Measurements from ENCODE around the gene DCP2.
A peak's percentile ranks its signal among the peaks of the same experiment; 100 is the strongest.

Gene DCP2

DNA sequence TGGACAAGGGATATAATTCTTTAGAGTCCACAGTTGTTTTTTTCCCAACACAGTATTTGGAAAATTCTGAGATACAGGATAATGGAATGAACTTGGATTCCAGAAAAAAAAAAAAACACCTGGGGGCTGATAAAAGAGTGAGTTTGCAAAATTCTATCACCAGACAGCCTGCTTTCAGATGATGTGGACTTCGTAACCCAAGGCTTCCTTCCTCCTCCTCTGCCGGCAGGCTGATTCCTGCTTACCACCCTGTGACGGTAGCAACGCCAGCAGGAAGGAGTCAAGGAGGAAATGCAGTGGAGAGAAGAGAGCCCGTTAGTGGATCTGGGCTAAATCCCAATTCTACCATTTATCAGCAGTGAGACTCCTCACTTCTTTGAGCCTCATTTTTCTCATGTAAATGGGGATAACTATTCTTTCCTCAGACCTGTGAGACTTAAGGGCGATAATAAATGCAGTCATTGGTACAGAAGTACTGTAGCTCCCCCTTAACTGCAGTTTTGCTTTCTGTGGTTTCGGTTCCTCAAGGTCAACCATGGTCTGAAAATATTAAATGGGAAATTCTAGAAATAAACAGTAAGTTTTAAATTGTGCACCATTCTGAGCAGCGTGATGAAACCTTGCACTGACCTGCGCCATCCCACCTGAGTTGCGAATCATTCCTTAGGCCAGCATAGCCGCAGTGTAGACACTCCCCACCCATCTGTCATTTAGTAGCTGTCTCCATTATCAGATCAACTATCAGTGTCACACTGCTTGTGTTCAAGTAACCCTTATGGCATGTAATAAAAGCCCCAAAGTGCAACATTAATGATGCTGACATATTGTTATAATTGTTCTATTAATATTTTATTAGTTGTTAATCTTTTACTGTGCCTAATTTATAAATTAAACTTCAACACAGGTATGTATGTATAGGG, 71.4 kb downstream of the DCP2 start:
- DNase-seq: no peak

DNA sequence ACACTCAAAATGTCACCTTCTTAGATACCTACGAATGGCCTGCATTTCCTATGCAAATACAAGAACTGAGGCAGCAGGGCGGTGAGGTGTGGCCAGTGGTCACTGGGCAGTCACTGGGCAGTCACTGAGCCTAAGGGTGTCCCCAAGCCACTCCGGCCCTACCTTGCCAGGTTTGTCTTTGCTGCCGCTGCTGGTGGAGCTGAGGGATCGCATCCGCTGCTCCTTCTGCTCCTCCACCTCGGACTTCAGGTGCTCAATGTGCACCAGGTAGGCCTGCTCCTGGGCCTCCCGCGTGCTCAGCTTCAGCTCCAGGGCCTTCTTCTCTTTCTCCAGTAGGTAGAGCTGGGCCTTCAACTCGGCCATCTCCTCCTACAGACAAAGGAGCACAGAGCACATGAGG, 72.3 kb downstream of the DCP2 start:
- no peak for DNase-seq

DNA sequence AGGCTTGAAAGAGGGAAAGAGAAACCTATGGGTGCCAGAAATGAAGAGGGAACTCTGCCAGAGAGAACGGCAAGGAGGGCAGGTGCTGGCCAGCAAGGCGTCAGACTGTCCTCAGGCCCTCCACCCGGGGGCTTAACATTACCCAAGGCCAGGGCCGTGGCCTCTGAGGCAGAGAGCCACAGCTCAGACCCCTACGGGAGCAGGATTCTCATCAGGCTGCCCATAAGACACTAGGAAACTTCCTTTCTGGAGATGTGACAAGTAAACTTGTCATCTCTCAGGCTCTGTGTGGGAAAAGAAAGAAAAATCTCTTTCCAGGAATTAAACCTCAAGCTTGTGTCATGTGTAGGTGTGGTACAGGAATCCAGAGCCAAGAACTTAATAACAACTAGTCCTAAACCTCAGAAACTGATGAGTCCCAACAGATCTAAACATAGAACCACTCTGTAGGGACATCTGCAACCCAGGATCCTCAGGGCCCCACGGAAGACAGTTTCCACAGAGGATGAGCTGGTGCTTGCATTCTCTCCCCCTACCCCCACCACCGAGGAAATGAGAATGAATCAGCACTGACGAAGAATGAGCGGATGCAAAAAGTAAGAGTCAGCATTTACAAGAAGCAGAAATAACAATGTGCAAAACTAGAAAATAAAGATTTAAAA, 74.3 kb downstream of the DCP2 start:
- peak; percentile 40 for DNase-seq

DNA sequence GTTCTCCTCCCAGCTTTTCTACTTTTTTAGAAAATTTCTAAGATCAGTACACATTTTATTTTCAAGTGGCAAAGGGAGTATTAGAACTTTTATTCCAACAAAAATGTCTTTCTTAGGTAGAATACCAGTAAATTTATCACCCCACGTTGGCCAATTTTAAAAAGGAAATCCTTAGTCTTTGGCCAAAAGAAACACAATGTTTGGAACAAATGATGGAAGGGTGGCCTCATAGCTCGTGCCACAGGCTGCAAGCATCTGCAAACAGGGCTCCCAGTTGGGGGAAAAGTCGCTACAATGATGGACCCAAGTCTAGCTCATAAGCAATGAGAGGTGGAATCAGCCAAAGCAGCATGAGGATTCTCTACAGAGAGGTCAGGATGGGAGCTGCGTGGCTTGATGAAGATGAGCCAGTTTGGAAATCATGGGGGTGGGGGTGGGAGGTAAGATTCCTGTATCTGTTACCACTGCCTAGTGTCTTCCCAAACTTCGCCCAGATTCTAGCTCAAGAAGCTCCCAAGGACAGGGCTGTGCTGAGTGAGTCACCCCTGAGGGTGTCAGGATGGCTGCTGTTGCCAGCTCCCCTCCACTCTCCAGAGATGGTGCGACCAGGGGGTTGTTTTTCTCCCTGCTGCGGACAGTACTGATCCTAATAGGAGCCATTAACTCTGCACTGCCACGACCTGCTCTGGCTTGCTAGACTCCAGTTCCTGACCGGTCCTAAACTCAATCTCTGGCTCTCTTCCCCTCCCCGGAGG, 75.6 kb downstream of the DCP2 start:
- DNase-seq: no peak

DNA sequence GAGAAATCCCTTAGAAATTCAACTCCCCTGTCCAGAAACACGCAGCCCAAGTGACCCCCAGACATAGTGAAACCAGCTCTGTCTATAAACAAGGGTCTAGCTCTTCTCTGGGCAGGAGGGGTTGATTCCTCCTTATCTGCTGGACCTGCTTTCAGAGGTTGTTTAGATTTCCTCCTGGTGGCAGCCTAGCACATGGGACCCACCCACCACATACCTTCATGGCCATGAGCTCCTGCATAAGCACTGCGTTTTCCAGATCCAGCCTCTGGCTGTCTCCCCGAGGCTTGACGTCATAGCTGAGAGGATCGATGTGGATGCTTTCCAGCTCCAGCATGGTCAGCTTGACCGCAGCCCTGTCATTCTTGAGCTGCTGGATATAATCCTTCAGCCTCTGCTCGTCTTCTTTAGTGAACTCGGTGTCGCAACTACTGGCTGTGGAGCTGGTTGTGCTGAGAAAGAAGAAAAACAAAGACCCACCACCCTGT, 77.0 kb downstream of the DCP2 start:
- no peak for DNase-seq

DNA sequence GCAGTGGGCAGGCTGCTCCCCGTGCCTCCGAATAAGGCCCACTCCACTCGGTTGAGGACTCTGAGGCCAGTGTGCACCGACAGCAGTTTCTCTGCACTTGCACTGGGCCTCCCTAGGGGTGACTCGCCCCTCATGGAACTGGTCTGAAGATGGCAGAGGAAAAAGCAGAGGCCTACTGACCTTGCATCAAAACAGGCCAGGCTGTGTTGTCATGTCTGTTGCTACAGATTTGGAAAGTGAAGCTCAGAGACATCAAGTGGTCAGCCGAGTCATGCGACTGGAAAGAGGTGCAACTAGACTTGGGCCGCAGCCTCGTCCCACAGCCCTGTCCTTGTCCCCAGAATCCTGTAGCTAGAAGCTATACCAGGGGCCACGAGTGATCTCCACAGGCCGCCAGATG, 78.3 kb downstream of the DCP2 start:
- no peak for DNase-seq

DNA sequence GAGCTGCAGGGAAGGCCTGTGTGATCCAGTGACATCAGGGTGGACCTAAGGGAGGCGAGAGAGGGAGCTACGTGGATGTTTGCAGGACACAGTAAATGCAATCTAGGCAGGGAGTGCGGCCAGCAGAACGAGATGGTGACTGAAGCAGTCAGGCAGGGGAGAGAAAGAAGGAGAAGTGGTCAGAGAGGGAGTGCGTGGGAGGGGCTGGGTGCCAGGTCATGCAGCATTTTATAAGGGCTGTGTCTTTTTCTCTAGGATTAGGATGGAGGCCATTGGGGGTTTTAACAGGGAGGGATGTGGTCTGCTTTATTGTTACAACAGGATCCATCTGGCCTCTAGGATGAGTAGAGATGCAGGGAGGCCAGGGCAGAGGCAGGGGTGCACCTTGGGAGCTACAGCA, 80.4 kb downstream of the DCP2 start:
- no peak for DNase-seq

DNA sequence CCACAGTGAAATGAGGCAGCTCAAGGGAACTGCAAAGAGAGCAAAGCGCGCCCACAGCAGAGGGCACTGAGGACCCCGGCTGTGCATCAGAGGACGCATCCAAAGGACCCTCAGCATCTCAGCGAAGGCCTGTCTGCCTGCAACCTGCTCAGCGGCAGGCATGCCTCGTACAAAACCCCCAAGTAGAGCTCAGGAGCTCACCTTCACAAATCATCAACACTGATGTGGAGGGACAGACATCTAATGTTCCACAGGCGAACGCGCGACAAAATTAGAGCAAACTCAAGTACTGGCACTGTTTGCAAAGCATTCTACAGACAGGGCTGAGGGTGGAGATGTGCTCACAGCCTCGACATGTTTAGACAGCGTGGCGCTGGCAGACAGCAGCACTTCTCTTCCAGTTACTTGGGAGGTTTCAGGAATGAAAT, 81.0 kb downstream of the DCP2 start:
- no peak for DNase-seq

DNA sequence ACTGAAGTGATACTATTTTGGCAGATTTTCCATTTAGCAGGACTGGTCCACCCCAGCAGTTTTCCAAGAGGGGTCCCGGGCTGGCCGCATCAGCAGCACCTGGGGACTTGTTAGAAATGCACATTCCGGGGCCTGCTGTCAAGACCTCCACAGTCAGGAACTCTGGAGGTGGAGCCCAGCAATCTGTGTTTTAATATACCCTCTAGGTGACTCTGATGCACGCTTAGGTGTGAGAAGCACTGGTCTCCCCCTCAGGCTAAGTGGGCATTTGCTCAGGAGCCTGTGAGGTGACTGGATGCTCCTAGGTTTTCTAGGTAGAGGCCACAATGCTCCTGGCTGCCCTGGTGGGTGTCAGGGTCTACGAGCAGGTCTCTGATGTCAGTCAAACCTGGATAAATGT, 81.7 kb downstream of the DCP2 start:
- no peak for DNase-seq

DNA sequence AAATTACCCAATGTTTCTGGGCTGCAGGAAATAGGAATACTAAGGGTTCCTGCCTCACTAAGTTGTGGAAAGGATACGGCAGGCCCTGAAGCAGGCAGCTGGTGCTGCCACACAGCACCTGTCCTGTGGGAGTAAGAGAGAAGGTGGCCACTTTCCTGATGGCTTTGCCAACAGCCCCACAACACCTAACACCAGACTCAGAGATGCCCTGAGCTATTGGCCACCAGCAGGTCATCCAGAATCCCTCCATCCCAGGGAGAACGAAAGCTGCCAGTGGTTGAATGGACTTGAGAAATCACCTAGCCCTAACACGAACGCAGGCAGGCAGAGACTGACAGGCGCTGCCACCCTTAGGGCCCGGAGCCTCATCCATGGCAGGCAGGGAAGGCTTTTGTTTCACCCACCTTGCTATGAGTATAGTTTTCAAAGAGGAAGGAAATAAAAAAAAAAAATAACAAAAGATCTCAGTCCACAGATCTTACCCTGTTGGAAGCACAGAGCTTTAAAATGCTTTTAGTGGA, 82.2 kb downstream of the DCP2 start:
- no peak for DNase-seq

DNA sequence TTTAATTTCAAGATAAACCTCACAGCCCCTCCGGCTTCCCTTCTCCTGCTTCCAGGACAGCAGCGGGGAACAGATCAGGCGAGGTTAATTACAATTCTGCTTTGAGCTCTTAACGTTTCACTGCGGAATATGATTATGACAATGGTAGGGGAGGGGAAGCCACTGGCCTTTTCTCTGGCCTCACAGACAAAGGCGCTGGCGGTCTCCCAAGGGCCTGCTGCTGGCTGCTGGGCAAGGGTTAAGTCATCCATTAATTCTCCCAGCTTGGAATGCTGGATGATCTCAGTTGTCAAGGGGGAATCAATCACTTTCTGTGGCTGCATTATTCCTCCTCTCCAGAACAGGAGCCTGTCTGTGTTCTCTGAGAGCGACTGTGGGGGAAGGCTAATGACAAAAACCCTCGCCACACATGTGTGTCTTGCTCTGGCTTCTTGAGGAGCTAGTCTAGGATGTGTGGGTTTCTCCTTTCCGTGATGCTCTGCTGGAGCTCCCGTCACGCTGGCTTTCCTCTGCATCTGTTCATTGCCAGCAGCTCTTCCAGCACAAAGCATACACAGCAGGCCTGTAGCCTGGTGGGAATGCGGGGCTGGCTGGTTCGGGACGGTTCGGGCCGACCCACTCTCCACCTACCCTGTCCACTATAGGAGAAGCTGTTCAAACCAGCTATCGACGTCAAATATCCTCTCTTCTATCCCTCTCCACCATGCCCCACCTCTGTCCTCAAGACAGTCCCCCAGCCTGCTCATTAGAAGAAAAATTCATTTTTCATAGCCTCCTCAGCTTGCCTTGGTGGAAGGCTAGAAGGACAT, 82.8 kb downstream of the DCP2 start:
- DNase-seq: no peak

DNA sequence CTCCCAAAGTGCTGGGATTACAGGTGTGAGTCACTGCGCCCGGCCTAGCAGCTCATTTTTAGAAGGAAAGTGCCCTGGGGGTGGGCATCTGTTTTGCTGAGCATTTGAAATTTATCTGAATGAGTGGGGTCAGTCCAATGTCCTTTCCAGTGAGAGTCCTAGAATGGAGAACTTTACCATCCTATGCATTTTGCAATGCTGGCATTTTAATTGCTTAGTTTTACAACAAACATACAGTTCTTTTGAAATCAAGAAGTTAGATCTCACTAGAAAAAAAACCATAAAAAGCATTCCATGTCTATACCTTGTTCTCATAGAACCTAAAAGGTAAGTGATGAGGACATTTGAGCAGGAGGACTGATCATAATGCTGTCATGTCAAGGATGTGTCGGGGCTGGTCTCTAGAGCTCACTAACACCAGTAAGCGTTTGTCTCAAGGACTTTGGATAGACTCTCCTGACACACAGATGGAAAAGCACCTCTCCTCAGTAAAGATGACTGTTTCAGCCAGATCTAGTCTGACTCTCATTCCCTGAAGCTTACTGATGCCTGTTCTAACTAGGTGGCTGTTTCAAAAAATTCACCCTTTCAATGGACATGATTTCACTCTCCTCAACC, 83.9 kb downstream of the DCP2 start:
- DNase-seq: no peak

DNA sequence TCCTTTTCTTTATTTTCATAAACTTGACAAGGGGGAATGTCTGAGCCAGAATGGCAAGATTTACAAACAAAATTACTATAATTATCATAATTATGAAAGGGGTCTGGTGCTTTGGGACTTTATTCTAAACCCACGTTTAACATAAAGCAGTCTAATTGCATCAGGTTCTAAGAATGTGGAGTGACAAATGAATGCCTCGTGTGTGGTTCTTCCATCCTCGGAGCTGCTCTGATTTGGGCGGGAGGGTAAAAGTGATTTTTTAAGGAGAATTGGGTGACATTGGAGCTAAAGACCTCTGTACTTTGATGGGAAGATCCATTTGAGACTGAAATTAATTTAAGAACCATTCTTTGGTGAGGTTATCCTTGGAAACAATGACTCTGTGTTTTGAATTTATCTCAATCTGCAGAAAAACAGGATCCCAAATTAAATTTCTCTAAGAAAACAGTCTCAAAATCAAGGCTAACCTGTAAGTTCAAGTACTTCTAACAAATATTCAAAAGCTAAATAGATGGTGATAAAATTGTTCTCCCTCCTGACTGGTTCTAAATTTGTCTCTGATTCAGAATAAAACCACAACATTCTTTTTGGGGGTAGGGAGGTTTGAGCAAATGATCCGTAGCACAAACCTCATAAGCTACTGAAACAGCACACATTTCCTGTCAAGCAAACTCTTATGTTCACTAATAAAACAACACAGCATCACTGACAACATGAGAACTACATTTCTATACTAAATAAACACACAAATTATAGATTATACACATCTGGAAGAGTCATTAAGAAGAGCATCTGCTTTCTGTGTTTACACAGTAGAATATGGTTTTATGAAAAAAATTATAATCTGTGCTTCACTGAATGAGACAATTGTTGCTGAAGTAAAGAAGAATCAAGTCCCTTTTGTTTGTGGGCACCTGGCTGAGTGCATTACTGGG, 85.5 kb downstream of the DCP2 start:
- no peak for DNase-seq

DNA sequence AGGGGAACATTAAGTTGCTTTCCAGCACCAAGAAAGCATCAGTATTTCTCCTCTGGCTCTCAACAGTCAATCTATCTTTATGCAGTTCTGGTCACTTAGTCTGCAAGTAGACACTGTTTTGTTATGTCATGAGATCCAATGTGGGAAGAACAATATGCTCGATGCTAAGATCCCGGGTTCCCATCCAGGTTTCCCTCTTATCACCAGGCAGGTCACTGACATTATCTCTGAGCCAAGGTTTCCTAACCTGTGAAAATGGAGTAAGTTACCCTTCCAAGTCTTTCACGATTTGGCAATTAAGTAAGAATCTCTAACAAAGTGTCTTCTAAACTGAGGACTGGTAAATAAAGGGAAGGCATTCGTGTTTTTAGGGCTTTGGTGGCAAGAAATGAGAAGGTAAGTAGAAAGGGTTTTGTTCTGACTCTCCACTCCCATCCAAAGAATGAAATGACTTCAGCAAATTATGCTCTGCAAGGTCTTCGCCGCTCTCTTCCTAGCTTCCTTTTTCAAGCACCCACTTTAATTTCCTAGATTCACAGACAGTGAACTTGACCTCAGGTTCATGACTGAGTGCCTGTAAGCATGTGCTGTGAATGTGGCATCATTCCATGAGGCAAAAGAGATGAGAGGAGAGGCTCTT, 86.4 kb downstream of the DCP2 start:
- no peak for DNase-seq

DNA sequence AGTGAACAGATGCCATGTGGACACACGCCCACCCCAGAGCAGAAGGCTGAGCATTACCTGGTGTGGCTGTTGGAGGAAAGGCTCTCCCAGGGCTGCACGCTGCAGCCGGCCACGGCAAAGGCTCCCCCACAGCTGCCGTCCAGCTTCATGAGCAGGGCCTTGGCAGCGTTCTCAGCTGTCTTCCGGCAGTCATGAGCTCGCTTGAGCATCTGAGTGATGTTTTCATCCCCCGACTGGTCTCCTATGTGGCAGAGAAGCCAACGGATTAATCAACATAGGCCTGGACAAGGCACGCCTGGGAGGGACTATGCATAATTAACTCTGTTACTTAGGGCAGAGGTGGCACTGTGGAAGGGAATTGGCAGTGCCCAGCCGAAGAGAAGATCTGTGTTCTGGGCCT, 87.3 kb downstream of the DCP2 start:
- DNase-seq: no peak

DNA sequence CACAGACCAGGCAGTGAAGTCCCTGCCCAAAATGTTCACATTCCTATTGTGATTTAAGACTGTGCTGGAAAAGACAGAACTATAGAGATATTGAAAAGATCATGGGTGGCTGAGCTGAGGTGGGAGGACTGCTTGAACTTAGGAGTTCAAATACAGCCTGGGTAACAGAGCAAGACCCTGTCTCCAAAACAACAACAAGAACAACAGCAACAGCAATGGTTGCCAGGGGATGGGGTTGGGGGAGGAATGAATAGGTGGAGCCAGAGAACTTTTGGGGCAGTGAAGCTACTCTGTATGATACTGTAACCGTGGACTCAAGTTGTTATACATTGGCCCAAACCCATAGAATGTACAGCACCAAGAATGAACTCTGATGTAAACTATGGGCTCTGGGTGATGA, 88.2 kb downstream of the DCP2 start:
- no peak for DNase-seq

DNA sequence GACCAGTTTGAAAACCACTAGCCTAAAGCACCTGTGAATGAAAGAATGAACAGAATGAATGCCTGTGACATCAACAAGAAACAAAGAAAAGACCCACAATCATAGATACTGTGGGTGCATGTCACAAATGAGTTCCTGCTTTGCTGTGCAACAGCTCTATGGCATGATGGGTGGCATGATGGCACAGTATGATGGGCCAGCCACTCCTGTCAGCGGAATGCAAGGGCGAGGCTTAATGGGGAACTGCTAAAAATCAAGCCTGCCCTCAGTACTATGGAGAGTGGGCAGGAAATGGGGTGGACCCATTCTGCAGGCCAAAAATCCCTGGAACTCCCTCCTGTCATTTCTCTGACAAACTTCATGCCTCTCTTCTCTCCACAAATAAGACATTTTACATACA, 89.0 kb downstream of the DCP2 start:
- DNase-seq: no peak

DNA sequence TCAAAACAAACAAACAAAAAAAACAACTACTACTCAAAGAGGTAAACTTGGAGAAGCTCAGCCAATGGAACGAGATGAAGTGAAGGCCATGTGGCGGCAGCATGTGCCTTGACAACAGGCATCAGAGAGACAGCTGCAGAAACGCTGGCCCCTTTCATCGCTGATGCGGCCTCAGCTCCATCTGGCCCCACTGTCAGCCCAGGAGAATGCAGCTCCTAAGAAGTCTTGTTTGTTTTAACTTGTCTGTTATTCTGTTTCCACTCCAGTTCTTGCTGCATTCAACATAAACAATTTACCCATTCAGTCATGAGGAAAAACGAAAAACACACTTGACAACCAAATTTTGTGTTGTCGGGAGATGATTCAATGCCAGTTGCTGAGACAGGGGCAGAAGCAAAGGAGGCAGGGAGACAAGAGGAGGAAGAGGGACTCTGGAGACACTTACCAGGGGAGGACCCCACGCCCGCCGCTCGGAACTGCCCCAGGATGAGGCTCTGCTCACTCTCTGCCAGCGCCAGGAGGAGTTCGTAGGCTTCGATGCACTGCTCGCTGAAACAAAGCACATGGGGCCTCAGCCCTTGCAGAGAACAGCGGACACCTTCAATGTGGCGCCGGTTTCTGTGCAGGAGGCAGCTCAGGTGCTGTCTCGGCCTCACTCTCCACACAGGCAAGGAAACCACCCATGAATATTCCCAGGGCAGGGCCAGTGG, 91.2 kb downstream of the DCP2 start:
- no peak for DNase-seq

DNA sequence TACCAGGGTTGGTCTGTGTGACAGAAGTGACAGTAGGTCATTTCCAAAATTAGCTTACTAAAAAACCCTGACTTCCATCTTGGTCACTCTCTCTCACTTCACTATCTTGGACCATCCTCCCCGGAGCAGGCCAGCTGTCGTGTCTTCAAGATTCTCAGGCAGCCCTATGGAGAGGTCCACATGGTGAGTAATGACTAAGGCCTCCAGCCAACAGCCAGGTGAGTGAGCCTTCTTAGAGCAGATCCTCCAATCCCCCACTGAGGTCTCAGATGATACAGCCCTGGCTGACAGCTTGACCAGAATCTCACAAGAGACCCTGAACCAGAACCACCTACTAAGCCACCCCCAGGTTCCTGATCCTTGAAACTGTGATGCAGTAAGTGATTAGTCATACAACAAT, 92.0 kb downstream of the DCP2 start:
- no peak for DNase-seq

All from activated naive CD4-positive, alpha-beta T cell treated with Interleukin-2 at 50 U/mL for 16 hours (primary cell).